CD14-positive monocyte (primary cell): Measurements from ENCODE around the gene ZNF670. TPM values are rescaled to one million over a fixed set of nuclear protein-coding genes. Genes with fewer than 3 reads are reported as not detected.

Source experiments
- DNase-seq, 3 donors: peaks; one replicate each; pipeline ENCODE4 v3.0.0-alpha.2; 2011 to 2022
- H2AFZ ChIP-seq: 2 replicates; pipeline ENCODE4 v1.6.0; 2012; ENCODE audit warnings: mild to moderate bottlenecking, low read depth, low read length, inconsistent platforms; ENCODE audit not compliant: insufficient read depth, poor library complexity, severe bottlenecking
- H3K27ac ChIP-seq, 2 donors: 1 replicate in 1 of 2; 2 replicates in 1 of 2; pipeline ENCODE4 v1.5.1; 2012 to 2013; ENCODE audit warnings: low read length in 2 of 2, control low read depth in 1 of 2, inconsistent platforms in 1 of 2, low read depth in 1 of 2, mild to moderate bottlenecking in 1 of 2
- H3K27me3 ChIP-seq, 2 donors: one replicate each; pipeline versions ENCODE4 v1.6.0 to v1.6.1; 2011 to 2013; ENCODE audit warnings: low read length in 2 of 2; ENCODE audit not compliant: control insufficient read depth in 2 of 2, insufficient read depth in 2 of 2
- H3K36me3 ChIP-seq, 2 donors: replicated peaks in 1 of 2; 1 replicate in 1 of 2; 2 replicates in 1 of 2; pipeline versions ENCODE4 v1.5.1 to v1.6.1; 2012 to 2013; ENCODE audit warnings: low read length in 2 of 2, control low read depth in 1 of 2, inconsistent platforms in 1 of 2, mild to moderate bottlenecking in 1 of 2; ENCODE audit not compliant: insufficient read depth in 2 of 2, control insufficient read depth in 1 of 2
- H3K4me1 ChIP-seq, 2 donors: 1 replicate in 1 of 2; 2 replicates in 1 of 2; pipeline versions ENCODE4 v1.5.1 to v1.6.1; 2012 to 2013; ENCODE audit warnings: low read length in 2 of 2, control low read depth in 1 of 2, inconsistent platforms in 1 of 2, mild to moderate bottlenecking in 1 of 2, moderate library complexity in 1 of 2; ENCODE audit not compliant: insufficient read depth in 2 of 2, control insufficient read depth in 1 of 2
- H3K4me2 ChIP-seq: replicated peaks from 2 replicates; pipeline ENCODE3; 2012; ENCODE audit warnings: low read length, moderate library complexity, mild to moderate bottlenecking; ENCODE audit not compliant: poor library complexity, severe bottlenecking; ENCODE audit errors: extremely low read depth
- H3K4me3 ChIP-seq, 3 experiments: fragments of 200-600 bp in 1 of 3; sonication (generic) in 1 of 3; replicated peaks in 1 of 3; 1 replicate in 2 of 3; 2 replicates in 1 of 3; pipeline ENCODE4 v1.5.1; 2011 to 2013; ENCODE audit warnings: low read length in 3 of 3, mild to moderate bottlenecking in 3 of 3, control low read depth in 2 of 3, low read depth in 2 of 3, inconsistent platforms in 1 of 3, moderate library complexity in 1 of 3
- H3K79me2 ChIP-seq: 2 replicates; pipeline ENCODE4 v1.6.0; 2012; ENCODE audit warnings: mild to moderate bottlenecking, control low read depth, inconsistent platforms, low read length, moderate library complexity; ENCODE audit not compliant: insufficient read depth
- H3K9ac ChIP-seq: 2 replicates; pipeline ENCODE4 v1.6.0; 2017; ENCODE audit warnings: low read length, mild to moderate bottlenecking; ENCODE audit not compliant: insufficient read depth, poor library complexity, severe bottlenecking
- H3K9me3 ChIP-seq, 2 donors: replicated peaks in 1 of 2; 1 replicate in 1 of 2; 2 replicates in 1 of 2; pipeline versions ENCODE4 v1.5.1 to v1.6.1; 2012 to 2013; ENCODE audit warnings: low read length in 2 of 2, control low read depth in 1 of 2; ENCODE audit not compliant: control insufficient read depth in 1 of 2, insufficient read depth in 1 of 2
- H4K20me1 ChIP-seq: 2 replicates; pipeline ENCODE4 v1.6.0; 2012; ENCODE audit warnings: mild to moderate bottlenecking, low read length, control low read depth, moderate library complexity; ENCODE audit not compliant: insufficient read depth
- H3K27ac Mint-ChIP-seq, 7 donors: one replicate each; pipeline ENCODE4 v1.8.0; 2020; ENCODE audit warnings: mild to moderate bottlenecking in 7 of 7, mixed read lengths in 7 of 7, moderate library complexity in 6 of 7, inconsistent platforms in 2 of 7
- H3K27me3 Mint-ChIP-seq, 3 donors: one replicate each; pipeline ENCODE4 v1.8.0; 2021 to 2022; ENCODE audit warnings: low read depth in 3 of 3, mild to moderate bottlenecking in 3 of 3, mixed read lengths in 3 of 3, moderate library complexity in 3 of 3, inconsistent platforms in 1 of 3
- H3K36me3 Mint-ChIP-seq, 2 donors: one replicate each; pipeline ENCODE4 v1.8.0; 2020; ENCODE audit warnings: mixed read lengths in 2 of 2, inconsistent platforms in 1 of 2, mild to moderate bottlenecking in 1 of 2
- H3K4me1 Mint-ChIP-seq: one replicate; pipeline ENCODE4 v1.8.0; 2020; ENCODE audit warnings: mild to moderate bottlenecking, mixed read lengths
- H3K4me3 Mint-ChIP-seq, 2 donors: one replicate each; pipeline ENCODE4 v1.8.0; 2020; ENCODE audit warnings: mild to moderate bottlenecking in 2 of 2, mixed read lengths in 2 of 2, moderate library complexity in 1 of 2
- H3K9me3 Mint-ChIP-seq, 7 donors: one replicate each; pipeline ENCODE4 v1.8.0; 2020 to 2022; ENCODE audit warnings: mixed read lengths in 7 of 7, mild to moderate bottlenecking in 6 of 7, moderate library complexity in 6 of 7, inconsistent platforms in 2 of 7
- WGBS: methylation state at CpG from one replicate; pipeline ENCODE4 v1.1.5; 2013; ENCODE audit warnings: missing lambda C conversion rate; ENCODE audit not compliant: insufficient coverage; 5-methylcytosine and 5-hydroxymethylcytosine counted together
- intact Hi-C, 2 donors: fragments of 100-400 bp; cut with micrococcal nuclease; formaldehyde crosslinking; loops; one replicate each; pipeline versions ENCODE4 v1.15.0 to v1.15.1; 2023
- polyA plus RNA-seq, 3 donors: library from polyadenylated mRNA; depleted of rRNA in 1 of 3; unstranded in 2 of 3; stranded (reverse) in 1 of 3; fragments of 300-500 nt in 2 of 3; fragments of >200 nt in 1 of 3; fragmentation: Illumina TruSeq in 2 of 3; gene quantifications; 1 replicate in 2 of 3; 2 replicates in 1 of 3; pipeline ENCODE4 v1.2.3, GENCODE V29; 2012 to 2021
- TF ChIP-seq, protein P1 (sequence below): fragments of 200-600 bp; IDR thresholded peaks from one replicate; pipeline ENCODE4 v1.8.0; 2022; ENCODE audit warnings: antibody characterized with exemption, mild to moderate bottlenecking

Gene ZNF670
- polyA plus RNA-seq, 3 donors: 0.43 to 1.3 (median 0.44) TPM

GRCh38 chr1:247111700-247112478 is 33.3 kb upstream of the ZNF670 start:
- Histone ChIP-seq H3K4me2 (peak overlapping the region; percentile 88), H3K79me2 (no peaks in the 10 kb centered on the region), H3K4me3 (peak overlapping the region; percentile 14 to 75 (median 37)), H3K27ac (no peak overlapping the region), H3K36me3 (no peaks in the 10 kb centered on the region), H4K20me1 (no peaks in the 10 kb centered on the region), H2AFZ (peak overlapping the region; percentile 83), H3K4me1 (peaks cover 12 to 18% of the 10 kb centered on the region in 2 donors), H3K9me3 (peaks cover 0 to 14% of the 10 kb centered on the region in 2 donors), H3K27me3 (peaks cover 25 to 56% of the 10 kb centered on the region in 2 donors), H3K9ac (peak overlapping the region; percentile 65)
- intact Hi-C loops: no loop called here
- peaks cover 10% of the 10 kb centered on the region for H3K4me1 Mint-ChIP-seq
- 1% methylated on average over 76 of the region's 78 CpGs for WGBS
- H3K27ac Mint-ChIP-seq: peak overlapping the region in 1 of 7 donors; percentile 46
- TF ChIP-seq, protein P1, sequence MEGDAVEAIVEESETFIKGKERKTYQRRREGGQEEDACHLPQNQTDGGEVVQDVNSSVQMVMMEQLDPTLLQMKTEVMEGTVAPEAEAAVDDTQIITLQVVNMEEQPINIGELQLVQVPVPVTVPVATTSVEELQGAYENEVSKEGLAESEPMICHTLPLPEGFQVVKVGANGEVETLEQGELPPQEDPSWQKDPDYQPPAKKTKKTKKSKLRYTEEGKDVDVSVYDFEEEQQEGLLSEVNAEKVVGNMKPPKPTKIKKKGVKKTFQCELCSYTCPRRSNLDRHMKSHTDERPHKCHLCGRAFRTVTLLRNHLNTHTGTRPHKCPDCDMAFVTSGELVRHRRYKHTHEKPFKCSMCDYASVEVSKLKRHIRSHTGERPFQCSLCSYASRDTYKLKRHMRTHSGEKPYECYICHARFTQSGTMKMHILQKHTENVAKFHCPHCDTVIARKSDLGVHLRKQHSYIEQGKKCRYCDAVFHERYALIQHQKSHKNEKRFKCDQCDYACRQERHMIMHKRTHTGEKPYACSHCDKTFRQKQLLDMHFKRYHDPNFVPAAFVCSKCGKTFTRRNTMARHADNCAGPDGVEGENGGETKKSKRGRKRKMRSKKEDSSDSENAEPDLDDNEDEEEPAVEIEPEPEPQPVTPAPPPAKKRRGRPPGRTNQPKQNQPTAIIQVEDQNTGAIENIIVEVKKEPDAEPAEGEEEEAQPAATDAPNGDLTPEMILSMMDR: no peak
- H3K4me3 Mint-ChIP-seq: peak overlapping the region; percentile 71 to 91
- H3K36me3 Mint-ChIP-seq: peaks cover 5 to 7% of the 10 kb centered on the region in 2 donors
- peaks cover 3 to 29% (median 17%) of the 10 kb centered on the region in 7 donors for H3K9me3 Mint-ChIP-seq
- DNase-seq: peak; percentile 21 to 40 (median 38)
- H3K27me3 Mint-ChIP-seq: peaks cover 46 to 71% (median 63%) of the 10 kb centered on the region in 3 donors

DNA sequence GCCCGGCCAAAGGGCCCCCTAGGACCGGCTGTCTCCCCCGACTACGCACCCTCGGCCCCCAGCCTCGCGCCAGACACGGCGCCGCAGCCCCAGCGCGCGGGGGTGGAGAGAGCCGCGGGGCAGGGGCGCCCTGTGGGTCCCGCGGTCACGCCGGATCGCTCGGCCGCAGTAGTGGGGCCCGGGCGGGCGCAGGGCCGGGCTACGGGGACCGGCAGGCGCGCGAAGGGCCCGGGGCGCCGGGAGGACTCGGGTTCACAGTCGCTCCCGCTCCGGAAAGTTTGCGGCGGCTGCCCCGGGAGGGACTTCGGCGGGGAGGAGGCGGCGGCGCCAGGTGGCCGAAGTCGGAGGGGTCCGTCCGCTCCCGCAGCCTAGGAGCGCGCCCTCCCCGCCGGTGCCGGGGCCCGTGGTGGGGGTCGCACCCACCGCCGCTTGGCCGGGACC is 32.7 kb upstream of the ZNF670 start:
- Mint-ChIP-seq H3K9me3 (peaks cover 3 to 33% (median 21%) of the 10 kb centered on the region in 7 donors), H3K4me3 (peak overlapping the region; percentile 78 to 94), H3K27me3 (peaks cover 46 to 71% (median 65%) of the 10 kb centered on the region in 3 donors), H3K36me3 (peaks cover 5 to 7% of the 10 kb centered on the region in 2 donors), H3K27ac (no peak overlapping the region), H3K4me1 (peaks cover 10% of the 10 kb centered on the region)
- TF ChIP-seq, protein P1: no peak
- Histone ChIP-seq H3K4me3 (peak overlapping the region; percentile 14 to 75 (median 27)), H3K4me1 (peaks cover 12 to 18% of the 10 kb centered on the region in 2 donors), H3K27me3 (peaks cover 25 to 56% of the 10 kb centered on the region in 2 donors), H3K9ac (peak overlapping the region; percentile 65), H3K9me3 (peaks cover 5 to 20% of the 10 kb centered on the region in 2 donors), H3K27ac (no peak overlapping the region), H3K79me2 (no peaks in the 10 kb centered on the region), H2AFZ (peak overlapping the region; percentile 83), H4K20me1 (no peaks in the 10 kb centered on the region), H3K36me3 (no peaks in the 10 kb centered on the region), H3K4me2 (peak overlapping the region; percentile 88)
- intact Hi-C loops: no loop called here
- no peak for DNase-seq
- under 1% methylated on average over 62 of the region's 62 CpGs for WGBS
